ENCODE data around the gene MYOM1.

Gene MYOM1

DNA sequence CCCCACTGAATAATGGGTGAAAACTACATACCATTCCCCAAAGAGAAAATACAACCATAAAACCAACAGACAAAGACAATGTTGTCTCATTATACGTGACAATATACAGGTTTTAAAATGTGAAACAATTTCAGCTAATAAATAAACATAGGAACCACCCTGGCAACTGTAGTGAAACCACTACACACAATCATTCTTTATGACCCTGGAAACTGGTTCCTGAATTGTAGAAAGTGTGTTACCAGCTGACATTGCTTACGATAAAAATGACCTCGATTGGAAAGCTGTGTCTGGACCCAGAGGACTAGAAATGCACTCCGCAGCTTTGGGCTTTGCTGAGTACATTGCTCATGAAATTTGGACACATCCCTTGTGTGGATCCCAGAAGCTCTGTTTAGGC lies 132.9 kb downstream of the MYOM1 start:
- H3K27me3 ChIP-seq (ENCODE audit: control insufficient read depth, low read length) = peaks cover 10% of the 10 kb centered on the region; the same call in 1 of the 2 replicates
- H3K4me1 ChIP-seq (ENCODE audit: control insufficient read depth, low read length) = no peaks in the 10 kb centered on the region
- H3K9me3 ChIP-seq (ENCODE audit: control insufficient read depth, insufficient read depth, low read length) = no peaks in the 10 kb centered on the region
- H3K4me2 ChIP-seq (ENCODE audit: low read length) = no peak overlapping the region
- no peaks in the 10 kb centered on the region for H3F3A ChIP-seq (ENCODE audit: control insufficient read depth, insufficient read depth)
- TF ChIP-seq, protein P1, sequence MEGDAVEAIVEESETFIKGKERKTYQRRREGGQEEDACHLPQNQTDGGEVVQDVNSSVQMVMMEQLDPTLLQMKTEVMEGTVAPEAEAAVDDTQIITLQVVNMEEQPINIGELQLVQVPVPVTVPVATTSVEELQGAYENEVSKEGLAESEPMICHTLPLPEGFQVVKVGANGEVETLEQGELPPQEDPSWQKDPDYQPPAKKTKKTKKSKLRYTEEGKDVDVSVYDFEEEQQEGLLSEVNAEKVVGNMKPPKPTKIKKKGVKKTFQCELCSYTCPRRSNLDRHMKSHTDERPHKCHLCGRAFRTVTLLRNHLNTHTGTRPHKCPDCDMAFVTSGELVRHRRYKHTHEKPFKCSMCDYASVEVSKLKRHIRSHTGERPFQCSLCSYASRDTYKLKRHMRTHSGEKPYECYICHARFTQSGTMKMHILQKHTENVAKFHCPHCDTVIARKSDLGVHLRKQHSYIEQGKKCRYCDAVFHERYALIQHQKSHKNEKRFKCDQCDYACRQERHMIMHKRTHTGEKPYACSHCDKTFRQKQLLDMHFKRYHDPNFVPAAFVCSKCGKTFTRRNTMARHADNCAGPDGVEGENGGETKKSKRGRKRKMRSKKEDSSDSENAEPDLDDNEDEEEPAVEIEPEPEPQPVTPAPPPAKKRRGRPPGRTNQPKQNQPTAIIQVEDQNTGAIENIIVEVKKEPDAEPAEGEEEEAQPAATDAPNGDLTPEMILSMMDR (IDR thresholded peaks at IDR 0.05; ENCODE audit: low read depth, low read length, poor library complexity, severe bottlenecking) = no peak
- H3K9me2 ChIP-seq (replicated peaks; ENCODE audit: control insufficient read depth, low read length) = no peaks in the 10 kb centered on the region
- no peaks in the 10 kb centered on the region for H4K20me1 ChIP-seq (ENCODE audit: control insufficient read depth, insufficient read depth, low read depth, low read length)
- H3K4me3 ChIP-seq (ENCODE audit: low read length) = no peak overlapping the region
- H3K27ac ChIP-seq (ENCODE audit: low read depth, low read length) = no peak overlapping the region
- no peaks in the 10 kb centered on the region for H3K79me2 ChIP-seq (ENCODE audit: control insufficient read depth, low read length)
- no peaks in the 10 kb centered on the region for H3K36me3 ChIP-seq (ENCODE audit: control insufficient read depth, low read length)

DNA sequence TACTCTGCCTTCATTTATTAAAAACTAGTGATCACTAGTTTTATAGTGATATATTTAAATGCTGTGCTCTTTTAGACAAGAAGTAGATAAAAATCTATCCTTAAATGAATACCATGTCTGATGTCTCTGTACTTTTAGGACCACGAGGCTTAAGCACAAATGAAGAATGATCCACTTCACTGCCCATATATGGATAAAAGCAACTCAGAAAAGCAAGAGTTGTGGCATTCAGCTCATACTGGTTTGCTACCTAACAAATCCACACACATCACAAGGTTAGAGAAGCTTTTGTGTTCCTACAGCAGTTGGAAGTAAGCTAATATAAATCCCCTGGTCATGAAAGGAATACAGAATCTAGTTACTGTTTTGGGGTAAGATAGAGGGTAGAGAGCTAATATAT lies 134.2 kb downstream of the MYOM1 start:
- H3K27ac ChIP-seq (ENCODE audit: low read depth, low read length) = no peak overlapping the region

DNA sequence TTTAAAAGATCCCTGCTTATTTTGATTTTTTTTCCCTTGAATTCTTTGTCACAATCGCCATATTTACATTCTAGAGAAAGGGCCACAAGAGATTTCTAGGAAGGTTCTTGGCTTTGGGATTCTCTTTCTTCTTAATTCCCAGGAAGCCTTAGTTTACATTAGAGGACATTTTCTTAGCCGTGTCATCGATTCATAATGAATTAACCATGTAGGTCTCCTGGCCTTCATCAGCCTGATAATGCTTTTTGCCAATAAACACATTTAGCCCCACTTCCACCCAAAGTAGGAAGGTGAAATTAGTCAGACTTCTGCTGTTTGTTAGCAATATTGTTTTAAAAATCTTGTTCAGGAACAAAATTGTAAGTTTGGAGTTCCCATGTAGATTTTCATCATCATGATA lies 135.6 kb downstream of the MYOM1 start:
- no peak overlapping the region for H3K4me2 ChIP-seq (ENCODE audit: low read length)
- no peaks in the 10 kb centered on the region for H4K20me1 ChIP-seq (ENCODE audit: control insufficient read depth, insufficient read depth, low read depth, low read length)
- TF ChIP-seq, protein P1 (IDR thresholded peaks at IDR 0.05; ENCODE audit: low read depth, low read length, poor library complexity, severe bottlenecking) = no peak
- no peak for TF ChIP-seq EZH2phosphoT487 (IDR thresholded peaks at IDR 0.05; ENCODE audit: borderline replicate concordance, low read length)

More for the DNA sequence above, 134.2 kb downstream of the MYOM1 start:
- Histone ChIP-seq H3K79me2 (ENCODE audit: control insufficient read depth, low read length) (no peaks in the 10 kb centered on the region), H3K36me3 (ENCODE audit: control insufficient read depth, low read length) (no peaks in the 10 kb centered on the region), H3K4me2 (ENCODE audit: low read length) (no peak overlapping the region), H4K20me1 (ENCODE audit: control insufficient read depth, insufficient read depth, low read depth, low read length) (no peaks in the 10 kb centered on the region), H3K27me3 (ENCODE audit: control insufficient read depth, low read length) (peaks cover 10% of the 10 kb centered on the region; the same call in 1 of the 2 replicates), H3K4me3 (ENCODE audit: low read length) (no peak overlapping the region), H3F3A (ENCODE audit: control insufficient read depth, insufficient read depth) (no peaks in the 10 kb centered on the region), H3K9me2 (replicated peaks; ENCODE audit: control insufficient read depth, low read length) (no peaks in the 10 kb centered on the region), H3K9me3 (ENCODE audit: control insufficient read depth, insufficient read depth, low read length) (no peaks in the 10 kb centered on the region), H3K4me1 (ENCODE audit: control insufficient read depth, low read length) (no peaks in the 10 kb centered on the region)
- TF ChIP-seq EZH2phosphoT487 (IDR thresholded peaks at IDR 0.05; ENCODE audit: borderline replicate concordance, low read length) = no peak
- TF ChIP-seq, protein P1 (IDR thresholded peaks at IDR 0.05; ENCODE audit: low read depth, low read length, poor library complexity, severe bottlenecking) = no peak

More for the DNA sequence above, 135.6 kb downstream of the MYOM1 start:
- Histone ChIP-seq H3K4me1 (ENCODE audit: control insufficient read depth, low read length) (no peaks in the 10 kb centered on the region), H3K9me3 (ENCODE audit: control insufficient read depth, insufficient read depth, low read length) (no peaks in the 10 kb centered on the region), H3K27me3 (ENCODE audit: control insufficient read depth, low read length) (peaks cover 10% of the 10 kb centered on the region; the same call in 1 of the 2 replicates), H3K27ac (ENCODE audit: low read depth, low read length) (no peak overlapping the region), H3F3A (ENCODE audit: control insufficient read depth, insufficient read depth) (no peaks in the 10 kb centered on the region), H3K4me3 (ENCODE audit: low read length) (no peak overlapping the region), H3K79me2 (ENCODE audit: control insufficient read depth, low read length) (no peaks in the 10 kb centered on the region), H3K36me3 (ENCODE audit: control insufficient read depth, low read length) (no peaks in the 10 kb centered on the region), H3K9me2 (replicated peaks; ENCODE audit: control insufficient read depth, low read length) (no peaks in the 10 kb centered on the region)

Measured in DOHH2 (cell line).